ENCODE measurements around the gene ELFN1. TPM values are rescaled to one million over a fixed set of nuclear protein-coding genes. Genes with fewer than 3 reads are reported as not detected.
A peak's percentile ranks its signal among the peaks of the same experiment; 100 is the strongest.

The ELFN1 gene
- total and polyA plus RNA-seq, 9 of the 15 experiments (the other 6 are each of a cell fraction or from before 2014, with no cell fraction given), result 0.04 to 0.64 (median 0.18) TPM; not detected in 2

GRCh38 chr7:1692515-1693418 lies 22.7 kb downstream of the ELFN1 start:
- in situ Hi-C loops (cut with MboI), result no loop called here
- Histone ChIP-seq H3K9me3 (replicated peaks; ENCODE audit: control insufficient read depth, insufficient read depth, low read depth, low read length) (no peaks in the 10 kb centered on the region), H3K27ac (ENCODE audit: extremely low read depth, low read depth, low read length) (no peak overlapping the region), H3K9ac (ENCODE audit: insufficient read depth in 1 of 2, low read depth in 2 of 2, low read length in 2 of 2) (no peak overlapping the region), H3K4me1 (replicated peaks in 1 of 2; ENCODE audit: control insufficient read depth in 2 of 2, insufficient read depth in 2 of 2, low read length in 2 of 2) (peaks cover 0 to 23% of the 10 kb centered on the region in 2 experiments; a peak in 2 of 5 replicates), H4K20me1 (replicated peaks; ENCODE audit: control insufficient read depth, insufficient read depth, low read length) (no peaks in the 10 kb centered on the region), H3K79me2 (ENCODE audit: control insufficient read depth, insufficient read depth, low read length) (no peaks in the 10 kb centered on the region), H3K9me1 (ENCODE audit: control insufficient read depth, insufficient read depth, low read length) (no peaks in the 10 kb centered on the region), H3K4me2 (ENCODE audit: insufficient read depth, low read length) (no peak overlapping the region), H3K27me3 (ENCODE audit: control insufficient read depth in 2 of 2, insufficient read depth in 2 of 2, low read length in 2 of 2) (peaks cover 27 to 68% of the 10 kb centered on the region in 2 experiments; a peak in 4 of 5 replicates), H3K4me3 (no peak overlapping the region), H2AFZ (ENCODE audit: low read depth, low read length) (no peak overlapping the region), H3K36me3 (ENCODE audit: control insufficient read depth, insufficient read depth, low read length) (no peaks in the 10 kb centered on the region)
- BruUV-seq (replicated peaks), result no TSS peak
- no peak for FAIRE-seq
- no peak for DNase-seq (ENCODE audit: extremely low read depth in 1 of 4, low spot score in 3 of 4)
- ChIA-PET POLR2A (no interaction called here), CTCF (ENCODE audit: low intra/inter-chr PET ratio) (no interaction called here)
- intact Hi-C loops (cut with micrococcal nuclease), result no loop called here
- no peak for TF ChIP-seq SMAD1 (IDR thresholded peaks at IDR 0.05; ENCODE audit: low read depth, low read length, partially characterized antibody)
- TF ChIP-seq KDM1A (IDR thresholded peaks at IDR 0.05), result peak; percentile 27 to 53; a peak in 2 of 4 replicates
- peak; percentile 85 for TF ChIP-seq BCOR (IDR thresholded peaks at IDR 0.05)
- TF ChIP-seq ZFP36 (IDR thresholded peaks at IDR 0.05; ENCODE audit: low read depth, low read length, partially characterized antibody), result peak; percentile 19
- no peak for TF ChIP-seq EHMT2 (IDR thresholded peaks at IDR 0.05)
- TF ChIP-seq E2F3 (CRISPR knock-in tag; IDR thresholded peaks at IDR 0.05), result no peak
- TF ChIP-seq, protein P1, sequence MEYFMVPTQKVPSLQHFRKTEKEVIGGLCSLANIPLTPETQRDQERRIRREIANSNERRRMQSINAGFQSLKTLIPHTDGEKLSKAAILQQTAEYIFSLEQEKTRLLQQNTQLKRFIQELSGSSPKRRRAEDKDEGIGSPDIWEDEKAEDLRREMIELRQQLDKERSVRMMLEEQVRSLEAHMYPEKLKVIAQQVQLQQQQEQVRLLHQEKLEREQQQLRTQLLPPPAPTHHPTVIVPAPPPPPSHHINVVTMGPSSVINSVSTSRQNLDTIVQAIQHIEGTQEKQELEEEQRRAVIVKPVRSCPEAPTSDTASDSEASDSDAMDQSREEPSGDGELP (CRISPR knock-in tag; IDR thresholded peaks at IDR 0.05; ENCODE audit: borderline replicate concordance), result peak; percentile 17; the same call in 1 of the 2 replicates
- no peak for TF ChIP-seq ZNF232 (CRISPR knock-in tag; IDR thresholded peaks at IDR 0.05)
- no peak for TF ChIP-seq CAMTA2 (CRISPR knock-in tag; conservative IDR thresholded peaks at IDR 0.05)
- no peak for TF ChIP-seq TFAM (CRISPR knock-in tag; conservative IDR thresholded peaks at IDR 0.05)
- TF ChIP-seq KDM2B (CRISPR knock-in tag; IDR thresholded peaks at IDR 0.05), result no peak
- peak; percentile 84 for TF ChIP-seq RBM25 (IDR thresholded peaks at IDR 0.05; ENCODE audit: low read depth, low read length, severe bottlenecking)
- TF ChIP-seq JUN (IDR thresholded peaks at IDR 0.05; ENCODE audit: borderline replicate concordance, low read depth, low read length), result no peak
- no peak for TF ChIP-seq JUN (CRISPR knock-in tag; IDR thresholded peaks at IDR 0.05; ENCODE audit: borderline replicate concordance)
- 0 out of 4 replicates have a peak, but pooled peaks of 1 of the 2 experiments have one; percentile 3 for TF ChIP-seq RCOR1 (IDR thresholded peaks at IDR 0.05; ENCODE audit: borderline replicate concordance in 1 of 2, low read depth in 2 of 2, low read length in 2 of 2)
- no peak for TF ChIP-seq POLR2B (IDR thresholded peaks at IDR 0.05; ENCODE audit: low read depth, partially characterized antibody)
- TF ChIP-seq, protein P2, sequence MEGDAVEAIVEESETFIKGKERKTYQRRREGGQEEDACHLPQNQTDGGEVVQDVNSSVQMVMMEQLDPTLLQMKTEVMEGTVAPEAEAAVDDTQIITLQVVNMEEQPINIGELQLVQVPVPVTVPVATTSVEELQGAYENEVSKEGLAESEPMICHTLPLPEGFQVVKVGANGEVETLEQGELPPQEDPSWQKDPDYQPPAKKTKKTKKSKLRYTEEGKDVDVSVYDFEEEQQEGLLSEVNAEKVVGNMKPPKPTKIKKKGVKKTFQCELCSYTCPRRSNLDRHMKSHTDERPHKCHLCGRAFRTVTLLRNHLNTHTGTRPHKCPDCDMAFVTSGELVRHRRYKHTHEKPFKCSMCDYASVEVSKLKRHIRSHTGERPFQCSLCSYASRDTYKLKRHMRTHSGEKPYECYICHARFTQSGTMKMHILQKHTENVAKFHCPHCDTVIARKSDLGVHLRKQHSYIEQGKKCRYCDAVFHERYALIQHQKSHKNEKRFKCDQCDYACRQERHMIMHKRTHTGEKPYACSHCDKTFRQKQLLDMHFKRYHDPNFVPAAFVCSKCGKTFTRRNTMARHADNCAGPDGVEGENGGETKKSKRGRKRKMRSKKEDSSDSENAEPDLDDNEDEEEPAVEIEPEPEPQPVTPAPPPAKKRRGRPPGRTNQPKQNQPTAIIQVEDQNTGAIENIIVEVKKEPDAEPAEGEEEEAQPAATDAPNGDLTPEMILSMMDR (IDR thresholded peaks at IDR 0.05 in 2 of 3, conservative IDR thresholded peaks at IDR 0.05 in 1 of 3; ENCODE audit: insufficient read depth in 2 of 3, low read depth in 1 of 3, low read length in 3 of 3), result no peak
- no peak for TF ChIP-seq CREBBP (IDR thresholded peaks at IDR 0.05; ENCODE audit: low read depth, low read length)
- peak; percentile 73; the same call in 1 of the 2 replicates for TF ChIP-seq ADNP (tag; IDR thresholded peaks at IDR 0.05)
- TF ChIP-seq PTBP1 (IDR thresholded peaks at IDR 0.05; ENCODE audit: low read depth, low read length), result 0 out of 2 replicates have a peak, but pooled peaks have one; percentile 41
- no peak for ATAC-seq
- 13% methylated on average over 27 of the region's 27 CpGs for WGBS (ENCODE audit: insufficient coverage, low coverage, missing lambda C conversion rate)
